H1 (cell line): ENCODE measurements around the gene ROGDI. TPM values are rescaled to one million over a fixed set of nuclear protein-coding genes. Genes with fewer than 3 reads are reported as not detected.

Source experiments
- KDM4A ChIP-seq: IDR thresholded peaks from one replicate; pipeline ENCODE4 v1.7.1; 2012; ENCODE audit warnings: low read depth, mild to moderate bottlenecking, moderate library complexity, low read length, inconsistent platforms; ENCODE audit not compliant: severe bottlenecking
- RXRA ChIP-seq: IDR thresholded peaks from 2 replicates; pipeline ENCODE4 v1.6.1; 2011; ENCODE audit warnings: low read depth, mild to moderate bottlenecking, low read length, moderate library complexity; ENCODE audit not compliant: insufficient read depth
- polyA plus RNA-seq, 7 experiments: library from polyadenylated mRNA; depleted of rRNA in 3 of 7; stranded (reverse) in 5 of 7; unstranded in 2 of 7; fragments of >200 nt in 5 of 7; fragments of 200-250 nt in 2 of 7; gene quantifications; 1 replicate in 5 of 7; 2 replicates in 1 of 7; 4 replicates in 1 of 7; pipeline versions ENCODE4 v1.2.1 to v1.2.3, GENCODE V29; 2011 to 2013; ENCODE audit warnings: missing spikeins in 2 of 7, mixed read lengths in 2 of 7
- total RNA-seq: library from RNA; stranded (reverse); fragmentation: NEBNext Ultra II Directional; extraction: Animal tissue kit (Norgen Biotek cat#: 25700); gene quantifications from 2 replicates; pipeline ENCODE4 v1.2.1, GENCODE V29; 2021

The ROGDI gene
- total and polyA plus RNA-seq, 2 of the 8 experiments (the other 6 are each of a cell fraction or from before 2014, with no cell fraction given): 27.4 to 68.4 TPM

DNA sequence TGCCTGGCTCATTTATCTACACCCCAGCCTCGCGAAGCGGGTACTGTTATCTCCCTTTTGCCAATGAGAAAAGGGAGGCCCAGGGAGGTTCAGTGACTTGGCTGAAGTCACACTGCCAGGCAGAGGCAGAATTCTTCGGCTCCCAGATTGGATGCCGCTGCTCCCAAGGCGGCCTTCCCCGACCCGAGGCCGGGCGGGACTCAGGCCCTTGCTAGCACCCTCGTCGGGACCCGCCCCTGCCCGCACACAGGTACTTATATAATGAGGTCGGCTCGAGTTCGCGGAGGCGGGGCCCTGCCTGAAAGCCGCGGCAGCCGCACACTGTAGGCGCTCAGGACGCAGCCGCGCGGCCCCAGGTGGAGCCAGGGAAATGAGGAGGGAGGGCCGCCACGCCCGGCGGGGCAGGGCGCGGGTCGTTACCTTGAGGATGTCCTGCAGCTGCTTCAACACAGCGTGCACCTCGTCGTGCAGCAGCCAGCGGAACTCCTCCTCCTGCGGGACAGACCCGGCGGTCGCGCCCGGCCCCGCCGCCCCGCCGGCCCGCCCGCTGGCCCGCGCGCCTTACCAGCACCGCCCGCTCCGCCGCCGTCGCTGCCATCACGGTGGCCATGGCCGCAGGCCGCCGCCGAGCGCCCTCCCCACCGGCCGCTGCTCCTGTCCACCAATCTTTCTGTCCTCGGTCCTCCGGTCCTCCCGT, at the start of gene ROGDI (continued):
- TF ChIP-seq KDM4A (no peak), RXRA (0 out of 2 replicates have a peak, but pooled peaks have one; percentile 27)
